K562 (cell line): ENCODE measurements around the gene HACD1. TPM values are rescaled to one million over a fixed set of nuclear protein-coding genes. Genes with fewer than 3 reads are reported as not detected.

Source experiments
- ARHGAP35 ChIP-seq: fragments of 450-650 bp; IDR thresholded peaks from 2 replicates; pipeline ENCODE4 v1.6.1; 2018; ENCODE audit not compliant: partially characterized antibody
- ARNT ChIP-seq, 2 experiments: fragments of 450-650 bp; IDR thresholded peaks; 2 replicates each; pipeline ENCODE4 v1.6.1; 2016; ENCODE audit warnings: mild to moderate bottlenecking in 1 of 2
- BCL6 ChIP-seq: fragments of 250-450 bp; sonication (Bioruptor Pico); IDR thresholded peaks from 2 replicates; pipeline ENCODE4 v1.4.0; 2020
- CBFA2T2 ChIP-seq: fragments of 450-650 bp; conservative IDR thresholded peaks from 2 replicates; pipeline ENCODE4 v1.6.1; 2017; ENCODE audit warnings: mild to moderate bottlenecking
- JUND ChIP-seq, 2 experiments: IDR thresholded peaks; 2 replicates in 1 of 2; 3 replicates in 1 of 2; pipeline ENCODE4 v1.6.1; 2011; ENCODE audit warnings: borderline replicate concordance in 2 of 2, low read depth in 2 of 2, low read length in 2 of 2, improper control_type of control experiment in 1 of 2, missing biosample characterization in 1 of 2, missing genetic modification characterization in 1 of 2, missing genetic modification reagents in 1 of 2
- PHF20 ChIP-seq: fragments of 450-650 bp; IDR thresholded peaks from 2 replicates; pipeline ENCODE4 v1.6.1; 2018; ENCODE audit not compliant: partially characterized antibody
- PYGO2 ChIP-seq: fragments of 450-650 bp; IDR thresholded peaks from 2 replicates; pipeline ENCODE4 v1.6.1; 2016; ENCODE audit warnings: mild to moderate bottlenecking, missing genetic modification characterization, moderate library complexity, missing compliant biosample characterization
- SMARCA4 ChIP-seq: fragments of 450-650 bp; IDR thresholded peaks from 2 replicates; pipeline ENCODE4 v1.6.1; 2016
- SMARCC2 ChIP-seq: fragments of 450-650 bp; IDR thresholded peaks from 2 replicates; pipeline ENCODE4 v1.6.1; 2017; ENCODE audit warnings: antibody characterized with exemption, moderate library complexity, mild to moderate bottlenecking, low read depth
- SNIP1 ChIP-seq: fragments of 450-650 bp; IDR thresholded peaks from 2 replicates; pipeline ENCODE4 v1.7.1; 2017; ENCODE audit warnings: low read depth, mild to moderate bottlenecking
- TRIM28 ChIP-seq: fragments of 450-650 bp; IDR thresholded peaks from 2 replicates; pipeline ENCODE4 v1.6.1; 2017
- YY1 ChIP-seq, 3 experiments: IDR thresholded peaks; 2 replicates each; pipeline ENCODE4 v1.6.1; 2011; ENCODE audit warnings: low read length in 2 of 3, mild to moderate bottlenecking in 2 of 3, moderate library complexity in 2 of 3, borderline replicate concordance in 1 of 3, control low read depth in 1 of 3, low read depth in 1 of 3; ENCODE audit not compliant: insufficient read depth in 3 of 3, insufficient replicate concordance in 2 of 3, control insufficient read depth in 1 of 3, insufficient read length in 1 of 3; ENCODE audit errors: extremely low read depth in 1 of 3
- ZNF23 ChIP-seq: fragments of 250-450 bp; sonication (Bioruptor Pico); IDR thresholded peaks from 2 replicates; pipeline ENCODE4 v1.4.0; 2020; ENCODE audit warnings: mild to moderate bottlenecking
- ZNF274 ChIP-seq: IDR thresholded peaks from 2 replicates; pipeline ENCODE4 v1.6.1; 2011; ENCODE audit warnings: low read depth, mild to moderate bottlenecking, low read length, moderate library complexity, borderline replicate concordance
- polyA plus RNA-seq, 8 experiments: library from polyadenylated mRNA; depleted of rRNA in 4 of 8; stranded (reverse) in 5 of 8; unstranded in 3 of 8; fragments of >200 nt; fragmentation: Nextera tagmentation in 2 of 8; fragmentation: Illumina TruSeq in 1 of 8; extraction: Ambion mirVana in 2 of 8; extraction: Trizol in 1 of 8; gene quantifications; 2 replicates each; pipeline versions ENCODE4 v1.2.1 to v1.2.3, GENCODE V29; 2011 to 2014; ENCODE audit warnings: inconsistent platforms in 1 of 8, missing spikeins in 1 of 8
- total RNA-seq, 7 experiments: library from RNA; depleted of rRNA in 6 of 7; stranded (reverse); fragments of >200 nt in 6 of 7; fragmentation: Illumina TruSeq in 2 of 7; extraction: Trizol in 2 of 7; gene quantifications; 2 replicates each; pipeline versions ENCODE4 v1.2.1 to v1.2.3, GENCODE V29; 2011 to 2021; ENCODE audit warnings: low replicate concordance in 1 of 7
- TF ChIP-seq, protein P1 (sequence below): fragments of 250-450 bp; sonication (Bioruptor Pico); IDR thresholded peaks from 2 replicates; pipeline ENCODE4 v1.5.0; 2021
- TF ChIP-seq, protein P2 (sequence below): fragments of 450-650 bp; IDR thresholded peaks from one replicate; pipeline ENCODE4 v1.6.1; 2018; ENCODE audit warnings: mild to moderate bottlenecking, moderate library complexity; ENCODE audit not compliant: partially characterized antibody
- TF ChIP-seq, protein P3 (sequence below), 2 experiments: fragments of 450-650 bp; IDR thresholded peaks; 2 replicates each; pipeline ENCODE4 v1.6.1; 2016
- TF ChIP-seq, protein P4 (sequence below), 2 experiments: fragments of 250-450 bp in 1 of 2; fragments of 450-650 bp in 1 of 2; sonication (Bioruptor Pico) in 1 of 2; IDR thresholded peaks; 2 replicates each; pipeline versions ENCODE4 v1.6.1 to v1.8.0; 2016 to 2021; ENCODE audit warnings: mild to moderate bottlenecking in 2 of 2, moderate library complexity in 2 of 2, missing compliant biosample characterization in 1 of 2, missing genetic modification characterization in 1 of 2
- TF ChIP-seq, protein P5 (sequence below), 2 experiments: fragments of 450-650 bp; IDR thresholded peaks; 2 replicates each; pipeline ENCODE4 v1.6.1; 2018; ENCODE audit warnings: mild to moderate bottlenecking in 2 of 2, low read depth in 1 of 2; ENCODE audit not compliant: partially characterized antibody in 2 of 2

The HACD1 gene
- total and polyA plus RNA-seq, 9 of the 15 experiments (the other 6 are each of a cell fraction or from before 2014, with no cell fraction given): 0.99 to 4.5 (median 2.4) TPM

DNA sequence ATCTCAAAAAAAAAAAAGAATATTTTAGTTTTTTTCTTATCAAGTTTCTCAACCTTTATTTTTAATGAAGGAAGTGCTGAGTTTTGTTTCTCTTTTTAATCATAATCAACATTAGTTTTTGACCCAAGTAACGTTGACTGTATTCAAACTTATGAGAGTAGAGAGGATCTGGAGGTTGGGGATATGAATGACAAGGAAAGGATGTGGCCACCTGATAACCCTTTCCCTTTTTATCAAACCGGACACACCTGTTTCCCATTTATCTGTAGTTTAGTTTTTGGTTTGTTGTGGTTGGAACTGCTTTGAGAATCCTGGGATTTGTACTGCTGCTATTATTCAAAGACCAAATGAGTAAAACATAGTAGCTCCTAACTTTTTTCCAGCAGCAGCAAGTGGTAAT, 38.6 kb downstream of the HACD1 start (continued):
- TF ChIP-seq SNIP1: no peak
- TF ChIP-seq, protein P1, sequence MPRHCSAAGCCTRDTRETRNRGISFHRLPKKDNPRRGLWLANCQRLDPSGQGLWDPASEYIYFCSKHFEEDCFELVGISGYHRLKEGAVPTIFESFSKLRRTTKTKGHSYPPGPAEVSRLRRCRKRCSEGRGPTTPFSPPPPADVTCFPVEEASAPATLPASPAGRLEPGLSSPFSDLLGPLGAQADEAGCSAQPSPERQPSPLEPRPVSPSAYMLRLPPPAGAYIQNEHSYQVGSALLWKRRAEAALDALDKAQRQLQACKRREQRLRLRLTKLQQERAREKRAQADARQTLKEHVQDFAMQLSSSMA (CRISPR knock-in tag): no peak
- TF ChIP-seq PHF20: no peak
- TF ChIP-seq YY1 (IDR thresholded peaks at IDR 0.05; ENCODE audit: borderline replicate concordance in 1 of 3, control insufficient read depth in 1 of 3, extremely low read depth in 1 of 3, insufficient read depth in 3 of 3, insufficient read length in 1 of 3, insufficient replicate concordance in 2 of 3, low read depth in 1 of 3, low read length in 2 of 3): no peak
- peak; percentile 87 for TF ChIP-seq SMARCA4
- TF ChIP-seq, protein P2, sequence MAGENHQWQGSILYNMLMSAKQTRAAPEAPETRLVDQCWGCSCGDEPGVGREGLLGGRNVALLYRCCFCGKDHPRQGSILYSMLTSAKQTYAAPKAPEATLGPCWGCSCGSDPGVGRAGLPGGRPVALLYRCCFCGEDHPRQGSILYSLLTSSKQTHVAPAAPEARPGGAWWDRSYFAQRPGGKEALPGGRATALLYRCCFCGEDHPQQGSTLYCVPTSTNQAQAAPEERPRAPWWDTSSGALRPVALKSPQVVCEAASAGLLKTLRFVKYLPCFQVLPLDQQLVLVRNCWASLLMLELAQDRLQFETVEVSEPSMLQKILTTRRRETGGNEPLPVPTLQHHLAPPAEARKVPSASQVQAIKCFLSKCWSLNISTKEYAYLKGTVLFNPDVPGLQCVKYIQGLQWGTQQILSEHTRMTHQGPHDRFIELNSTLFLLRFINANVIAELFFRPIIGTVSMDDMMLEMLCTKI: no peak
- TF ChIP-seq SMARCC2: peak; percentile 63; the same call in 1 of the 2 replicates
- no peak for TF ChIP-seq JUND (IDR thresholded peaks at IDR 0.05; ENCODE audit: borderline replicate concordance, low read depth, low read length)
- no peak for TF ChIP-seq JUND (tag; IDR thresholded peaks at IDR 0.05; ENCODE audit: borderline replicate concordance, low read depth, low read length)
- no peak for TF ChIP-seq ZNF274
- TF ChIP-seq ARHGAP35: no peak
- TF ChIP-seq, protein P3, sequence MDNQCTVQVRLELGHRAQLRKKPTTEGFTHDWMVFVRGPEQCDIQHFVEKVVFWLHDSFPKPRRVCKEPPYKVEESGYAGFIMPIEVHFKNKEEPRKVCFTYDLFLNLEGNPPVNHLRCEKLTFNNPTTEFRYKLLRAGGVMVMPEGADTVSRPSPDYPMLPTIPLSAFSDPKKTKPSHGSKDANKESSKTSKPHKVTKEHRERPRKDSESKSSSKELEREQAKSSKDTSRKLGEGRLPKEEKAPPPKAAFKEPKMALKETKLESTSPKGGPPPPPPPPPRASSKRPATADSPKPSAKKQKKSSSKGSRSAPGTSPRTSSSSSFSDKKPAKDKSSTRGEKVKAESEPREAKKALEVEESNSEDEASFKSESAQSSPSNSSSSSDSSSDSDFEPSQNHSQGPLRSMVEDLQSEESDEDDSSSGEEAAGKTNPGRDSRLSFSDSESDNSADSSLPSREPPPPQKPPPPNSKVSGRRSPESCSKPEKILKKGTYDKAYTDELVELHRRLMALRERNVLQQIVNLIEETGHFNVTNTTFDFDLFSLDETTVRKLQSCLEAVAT (IDR thresholded peaks at IDR 0.05): no peak
- no peak for TF ChIP-seq BCL6 (CRISPR knock-in tag)
- no peak for TF ChIP-seq ZNF23
- no peak for TF ChIP-seq PYGO2 (tag)
- TF ChIP-seq, protein P4, sequence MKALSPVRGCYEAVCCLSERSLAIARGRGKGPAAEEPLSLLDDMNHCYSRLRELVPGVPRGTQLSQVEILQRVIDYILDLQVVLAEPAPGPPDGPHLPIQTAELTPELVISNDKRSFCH (CRISPR knock-in tag; IDR thresholded peaks at IDR 0.05): no peak
- TF ChIP-seq, protein P4 (tag; IDR thresholded peaks at IDR 0.05): no peak
- TF ChIP-seq CBFA2T2: peak; percentile 90
- TF ChIP-seq ARNT (IDR thresholded peaks at IDR 0.05): 0 out of 4 replicates have a peak, but pooled peaks of 1 of the 2 experiments have one; percentile 71
- TF ChIP-seq, protein P5, sequence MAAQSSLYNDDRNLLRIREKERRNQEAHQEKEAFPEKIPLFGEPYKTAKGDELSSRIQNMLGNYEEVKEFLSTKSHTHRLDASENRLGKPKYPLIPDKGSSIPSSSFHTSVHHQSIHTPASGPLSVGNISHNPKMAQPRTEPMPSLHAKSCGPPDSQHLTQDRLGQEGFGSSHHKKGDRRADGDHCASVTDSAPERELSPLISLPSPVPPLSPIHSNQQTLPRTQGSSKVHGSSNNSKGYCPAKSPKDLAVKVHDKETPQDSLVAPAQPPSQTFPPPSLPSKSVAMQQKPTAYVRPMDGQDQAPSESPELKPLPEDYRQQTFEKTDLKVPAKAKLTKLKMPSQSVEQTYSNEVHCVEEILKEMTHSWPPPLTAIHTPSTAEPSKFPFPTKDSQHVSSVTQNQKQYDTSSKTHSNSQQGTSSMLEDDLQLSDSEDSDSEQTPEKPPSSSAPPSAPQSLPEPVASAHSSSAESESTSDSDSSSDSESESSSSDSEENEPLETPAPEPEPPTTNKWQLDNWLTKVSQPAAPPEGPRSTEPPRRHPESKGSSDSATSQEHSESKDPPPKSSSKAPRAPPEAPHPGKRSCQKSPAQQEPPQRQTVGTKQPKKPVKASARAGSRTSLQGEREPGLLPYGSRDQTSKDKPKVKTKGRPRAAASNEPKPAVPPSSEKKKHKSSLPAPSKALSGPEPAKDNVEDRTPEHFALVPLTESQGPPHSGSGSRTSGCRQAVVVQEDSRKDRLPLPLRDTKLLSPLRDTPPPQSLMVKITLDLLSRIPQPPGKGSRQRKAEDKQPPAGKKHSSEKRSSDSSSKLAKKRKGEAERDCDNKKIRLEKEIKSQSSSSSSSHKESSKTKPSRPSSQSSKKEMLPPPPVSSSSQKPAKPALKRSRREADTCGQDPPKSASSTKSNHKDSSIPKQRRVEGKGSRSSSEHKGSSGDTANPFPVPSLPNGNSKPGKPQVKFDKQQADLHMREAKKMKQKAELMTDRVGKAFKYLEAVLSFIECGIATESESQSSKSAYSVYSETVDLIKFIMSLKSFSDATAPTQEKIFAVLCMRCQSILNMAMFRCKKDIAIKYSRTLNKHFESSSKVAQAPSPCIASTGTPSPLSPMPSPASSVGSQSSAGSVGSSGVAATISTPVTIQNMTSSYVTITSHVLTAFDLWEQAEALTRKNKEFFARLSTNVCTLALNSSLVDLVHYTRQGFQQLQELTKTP (IDR thresholded peaks at IDR 0.05; ENCODE audit: low read depth in 1 of 2, partially characterized antibody in 2 of 2): no peak
- 0 out of 2 replicates have a peak, but pooled peaks have one; percentile 34 for TF ChIP-seq TRIM28
